HepG2 (cell line): ENCODE results near the gene LRRC25. TPM values are rescaled to one million over a fixed set of nuclear protein-coding genes. Genes with fewer than 3 reads are reported as not detected.

Experiments used
- CREBL2 ChIP-seq: sonication (generic); formaldehyde crosslinking; IDR thresholded peaks from 2 replicates; pipeline ENCODE4 v1.8.1; 2023; ENCODE audit warnings: missing genetic modification reagents, mild to moderate bottlenecking, borderline replicate concordance
- CSRNP1 ChIP-seq: sonication (generic); formaldehyde crosslinking; IDR thresholded peaks from 2 replicates; pipeline ENCODE4 v1.8.1; 2023; ENCODE audit warnings: mild to moderate bottlenecking, missing genetic modification reagents
- KDM1A ChIP-seq: IDR thresholded peaks from 2 replicates; pipeline ENCODE4 v1.6.1; 2016; ENCODE audit warnings: missing compliant biosample characterization
- MTF1 ChIP-seq: sonication (generic); formaldehyde crosslinking; IDR thresholded peaks from 2 replicates; pipeline ENCODE4 v1.5.0; 2020; ENCODE audit warnings: missing genetic modification reagents
- PHB2 ChIP-seq: fragments of 450-650 bp; IDR thresholded peaks from 2 replicates; pipeline ENCODE4 v1.6.1; 2018; ENCODE audit not compliant: partially characterized antibody
- PITX1 ChIP-seq: sonication (generic); formaldehyde crosslinking; IDR thresholded peaks from 2 replicates; pipeline ENCODE4 v1.5.1; 2020; ENCODE audit warnings: mild to moderate bottlenecking, missing genetic modification reagents
- SOX5 ChIP-seq: IDR thresholded peaks from 2 replicates; pipeline ENCODE4 v1.6.1; 2016; ENCODE audit warnings: borderline replicate concordance
- TBX3 ChIP-seq: fragments of 450-650 bp; IDR thresholded peaks from 2 replicates; pipeline ENCODE4 v1.6.1; 2017; ENCODE audit warnings: antibody characterized with exemption, mild to moderate bottlenecking, inconsistent platforms, borderline replicate concordance
- TEAD3 ChIP-seq: optimal IDR thresholded peaks from 2 replicates; pipeline ENCODE3; 2016; ENCODE audit warnings: borderline replicate concordance
- TRIM24 ChIP-seq: sonication (generic); formaldehyde crosslinking; IDR thresholded peaks from 2 replicates; pipeline ENCODE4 v1.8.0; 2022; ENCODE audit warnings: mild to moderate bottlenecking, missing genetic modification reagents
- ZBTB34 ChIP-seq: sonication (generic); formaldehyde crosslinking; IDR thresholded peaks from 2 replicates; pipeline ENCODE4 v1.8.0; 2022; ENCODE audit warnings: mild to moderate bottlenecking, missing genetic modification reagents
- ZNF264 ChIP-seq: sonication (generic); formaldehyde crosslinking; IDR thresholded peaks from 2 replicates; pipeline ENCODE4 v1.4.0; 2020; ENCODE audit warnings: missing genetic modification reagents
- ZNF280D ChIP-seq: sonication (generic); formaldehyde crosslinking; IDR thresholded peaks from 2 replicates; pipeline ENCODE4 v1.5.1; 2020; ENCODE audit warnings: mild to moderate bottlenecking, missing genetic modification reagents
- ZNF362 ChIP-seq: sonication (generic); formaldehyde crosslinking; IDR thresholded peaks from 2 replicates; pipeline ENCODE4 v1.4.0; 2020; ENCODE audit warnings: missing genetic modification reagents, mild to moderate bottlenecking, borderline replicate concordance
- ZNF441 ChIP-seq: sonication (generic); formaldehyde crosslinking; IDR thresholded peaks from 2 replicates; pipeline ENCODE4 v1.7.0; 2021; ENCODE audit warnings: missing genetic modification reagents, borderline replicate concordance
- ZNF510 ChIP-seq: sonication (generic); formaldehyde crosslinking; IDR thresholded peaks from 2 replicates; pipeline ENCODE4 v1.4.0; 2020; ENCODE audit warnings: low read depth, mild to moderate bottlenecking, missing genetic modification reagents
- ZNF552 ChIP-seq: sonication (generic); formaldehyde crosslinking; IDR thresholded peaks from 2 replicates; pipeline ENCODE4 v1.9.0; 2022; ENCODE audit warnings: missing genetic modification reagents, mild to moderate bottlenecking, borderline replicate concordance
- ZNF687 ChIP-seq: sonication (generic); formaldehyde crosslinking; IDR thresholded peaks from 2 replicates; pipeline ENCODE4 v1.5.1; 2020; ENCODE audit warnings: mild to moderate bottlenecking, missing genetic modification reagents, moderate library complexity
- polyA plus RNA-seq, 8 experiments: library from polyadenylated mRNA; depleted of rRNA in 3 of 8; stranded (reverse) in 7 of 8; unstranded in 1 of 8; fragments of >200 nt; fragmentation: Illumina TruSeq in 4 of 8; extraction: Trizol in 4 of 8; gene quantifications; 2 replicates each; pipeline versions ENCODE4 v1.2.1 to v1.2.3, GENCODE V29; 2011 to 2016; ENCODE audit warnings: low read depth in 4 of 8, missing spikeins in 1 of 8, mixed read lengths in 1 of 8; ENCODE audit not compliant: insufficient read depth in 1 of 8
- total RNA-seq, 5 experiments: library from RNA; depleted of rRNA; stranded (reverse); fragments of >200 nt; fragmentation: Illumina TruSeq; extraction: Trizol; gene quantifications; 2 replicates each; pipeline ENCODE4 v1.2.3, GENCODE V29; 2016; ENCODE audit warnings: low read depth in 1 of 5

The LRRC25 gene
- total and polyA plus RNA-seq, 2 of the 13 experiments (the other 11 are each of a cell fraction or from before 2014, with no cell fraction given) = 0.13 to 0.53 TPM

- TF ChIP-seq MTF1 (CRISPR knock-in tag) (no peak), TBX3 (no peak), ZNF362 (CRISPR knock-in tag) (no peak), PHB2 (no peak), TRIM24 (CRISPR knock-in tag) (no peak), ZBTB34 (no peak), SOX5 (CRISPR knock-in tag) (no peak), PITX1 (no peak), CSRNP1 (CRISPR knock-in tag) (no peak), ZNF280D (CRISPR knock-in tag) (0 out of 2 replicates have a peak, but pooled peaks have one; percentile 55), ZNF510 (CRISPR knock-in tag) (no peak; the same call in 1 of the 2 replicates), ZNF687 (CRISPR knock-in tag) (peak; percentile 40; the same call in 1 of the 2 replicates), ZNF264 (no peak), TEAD3 (CRISPR knock-in tag) (no peak), ZNF441 (no peak), ZNF552 (CRISPR knock-in tag) (no peak), CREBL2 (CRISPR knock-in tag) (no peak), KDM1A (CRISPR knock-in tag) (peak; percentile 94)
Observed at GRCh38 chr19:18401580-18402112, 4.2 kb upstream of the LRRC25 start (continued).
